GM23338 (cell line): ENCODE results near the gene TAF6L. TPM values are rescaled to one million over a fixed set of nuclear protein-coding genes. Genes with fewer than 3 reads are reported as not detected.
A peak's percentile ranks its signal among the peaks of the same experiment; 100 is the strongest.
"Not testable (repeated sequence)": the region's sequence is repeated elsewhere in the genome, so short reads cannot be mapped to it uniquely, and the experiment has no call there.

Source experiments
- ATAC-seq: fragments of 200-7000 bp; cut with Tn5 transposase; 3 replicates; pipeline ENCODE4 v1.9.1; 2020
- DNase-seq: peaks from one replicate; pipeline ENCODE4 v3.0.0-alpha.2; 2015; ENCODE audit warnings: low spot score
- H2AFZ ChIP-seq: fragments of 200-600 bp; sonication (generic); 2 replicates; pipeline ENCODE4 v1.8.0; 2016; ENCODE audit warnings: antibody characterized with exemption, mild to moderate bottlenecking, moderate library complexity
- H3F3A ChIP-seq: fragments of 200-600 bp; sonication (generic); replicated peaks from 2 replicates; pipeline ENCODE4 v1.8.0; 2017; ENCODE audit warnings: antibody characterized with exemption, mixed run types, low read depth
- H3K27ac ChIP-seq: fragments of 200-600 bp; sonication (generic); 2 replicates; pipeline ENCODE4 v1.6.1; 2016; ENCODE audit warnings: low read depth
- H3K27me3 ChIP-seq: fragments of 200-600 bp; sonication (generic); 2 replicates; pipeline ENCODE4 v1.8.0; 2016; ENCODE audit warnings: mild to moderate bottlenecking, mixed run types, moderate library complexity; ENCODE audit not compliant: insufficient read depth
- H3K36me3 ChIP-seq: fragments of 200-600 bp; sonication (generic); 2 replicates; pipeline ENCODE4 v1.8.0; 2016; ENCODE audit warnings: mild to moderate bottlenecking; ENCODE audit not compliant: insufficient read depth
- H3K4me1 ChIP-seq: fragments of 200-600 bp; sonication (generic); 2 replicates; pipeline ENCODE4 v1.8.0; 2016; ENCODE audit warnings: mild to moderate bottlenecking, moderate library complexity; ENCODE audit not compliant: insufficient read depth
- H3K4me2 ChIP-seq: fragments of 200-600 bp; sonication (generic); 2 replicates; pipeline ENCODE4 v1.7.1; 2017; ENCODE audit warnings: mixed run types
- H3K4me3 ChIP-seq: fragments of 200-600 bp; sonication (generic); 2 replicates; pipeline ENCODE4 v1.6.1; 2016; ENCODE audit warnings: mixed run types
- H3K79me2 ChIP-seq: fragments of 200-600 bp; sonication (generic); replicated peaks from 2 replicates; pipeline ENCODE4 v1.8.0; 2017; ENCODE audit warnings: mild to moderate bottlenecking; ENCODE audit not compliant: insufficient read depth
- H3K9me2 ChIP-seq: fragments of 200-600 bp; sonication (generic); 2 replicates; pipeline ENCODE4 v1.8.0; 2017; ENCODE audit not compliant: insufficient read depth
- H4K20me1 ChIP-seq: fragments of 200-600 bp; sonication (generic); replicated peaks from 2 replicates; pipeline ENCODE4 v1.8.0; 2017; ENCODE audit warnings: mild to moderate bottlenecking; ENCODE audit not compliant: insufficient read depth
- H3K27ac Mint-ChIP-seq: 2 replicates; pipeline ENCODE4 v1.8.0; 2020; ENCODE audit warnings: inconsistent platforms, mild to moderate bottlenecking, moderate library complexity, mixed read lengths
- H3K27me3 Mint-ChIP-seq: 3 replicates; pipeline ENCODE4 v1.8.0; 2022; ENCODE audit warnings: low read depth, mild to moderate bottlenecking, moderate library complexity, mixed read lengths, inconsistent platforms; ENCODE audit not compliant: insufficient read depth, poor library complexity
- H3K36me3 Mint-ChIP-seq: 3 replicates; pipeline ENCODE4 v1.8.0; 2021; ENCODE audit warnings: low read depth, mild to moderate bottlenecking, inconsistent platforms, moderate library complexity, mixed read lengths
- H3K4me1 Mint-ChIP-seq: 3 replicates; pipeline ENCODE4 v1.8.0; 2020; ENCODE audit warnings: mild to moderate bottlenecking, inconsistent platforms, mixed read lengths
- H3K4me3 Mint-ChIP-seq: 3 replicates; pipeline ENCODE4 v1.8.0; 2021; ENCODE audit warnings: moderate library complexity, mild to moderate bottlenecking, inconsistent platforms, mixed read lengths
- H3K9me3 Mint-ChIP-seq: 3 replicates; pipeline ENCODE4 v1.8.0; 2020; ENCODE audit warnings: moderate library complexity, mild to moderate bottlenecking, inconsistent platforms, mixed read lengths
- CREB1 ChIP-seq: fragments of 250-450 bp; sonication (Bioruptor Pico); IDR thresholded peaks from 2 replicates; pipeline ENCODE4 v1.5.0; 2020; ENCODE audit warnings: low read depth, mild to moderate bottlenecking, moderate library complexity
- EZH2 ChIP-seq: fragments of 200-600 bp; sonication (generic); IDR thresholded peaks from one replicate; pipeline ENCODE4 v1.8.0; 2017; ENCODE audit warnings: antibody characterized with exemption, mild to moderate bottlenecking, low read depth; ENCODE audit not compliant: unreplicated experiment
- EZH2phosphoT487 ChIP-seq: fragments of 200-600 bp; sonication (generic); IDR thresholded peaks from one replicate; pipeline ENCODE4 v1.8.1; 2018; ENCODE audit warnings: antibody characterized with exemption; ENCODE audit not compliant: unreplicated experiment
- JUNB ChIP-seq: IDR thresholded peaks from one replicate; pipeline ENCODE4 v1.6.1; 2016; ENCODE audit warnings: antibody characterized with exemption; ENCODE audit not compliant: unreplicated experiment
- NANOG ChIP-seq: IDR thresholded peaks from 2 replicates; pipeline ENCODE4 v1.6.1; 2016; ENCODE audit warnings: antibody characterized with exemption, borderline replicate concordance
- ZNF331 ChIP-seq: fragments of 250-450 bp; sonication (Bioruptor Pico); IDR thresholded peaks from 2 replicates; pipeline ENCODE4 v1.5.0; 2020; ENCODE audit warnings: low read depth, mild to moderate bottlenecking, moderate library complexity
- polyA plus RNA-seq: library from polyadenylated mRNA; unstranded; fragments of >200 nt; fragmentation: Nextera tagmentation; extraction: Ambion mirVana; gene quantifications from 2 replicates; pipeline ENCODE4 v1.2.1, GENCODE V29; 2016
- total RNA-seq: library from RNA; depleted of rRNA; stranded (reverse); fragments of >200 nt; shearing (Covaris generic); gene quantifications from 2 replicates; pipeline ENCODE4 v1.2.3, GENCODE V29; 2014
- TF ChIP-seq, protein P1 (sequence below): IDR thresholded peaks from one replicate; pipeline ENCODE4 v1.6.1; 2018; ENCODE audit warnings: antibody characterized with exemption; ENCODE audit not compliant: unreplicated experiment
- TF ChIP-seq, protein P2 (sequence below), 2 experiments: fragments of 200-600 bp in 1 of 2; sonication (generic) in 1 of 2; conservative IDR thresholded peaks; 2 replicates each; pipeline versions ENCODE4 v1.5.1 to v1.6.1; 2016 to 2017; ENCODE audit warnings: antibody characterized with exemption in 2 of 2, low read depth in 2 of 2, mild to moderate bottlenecking in 2 of 2, moderate library complexity in 1 of 2

The TAF6L gene
- total and polyA plus RNA-seq, 2 experiments from 2014 or later: 21.8 to 30.6 TPM

DNA sequence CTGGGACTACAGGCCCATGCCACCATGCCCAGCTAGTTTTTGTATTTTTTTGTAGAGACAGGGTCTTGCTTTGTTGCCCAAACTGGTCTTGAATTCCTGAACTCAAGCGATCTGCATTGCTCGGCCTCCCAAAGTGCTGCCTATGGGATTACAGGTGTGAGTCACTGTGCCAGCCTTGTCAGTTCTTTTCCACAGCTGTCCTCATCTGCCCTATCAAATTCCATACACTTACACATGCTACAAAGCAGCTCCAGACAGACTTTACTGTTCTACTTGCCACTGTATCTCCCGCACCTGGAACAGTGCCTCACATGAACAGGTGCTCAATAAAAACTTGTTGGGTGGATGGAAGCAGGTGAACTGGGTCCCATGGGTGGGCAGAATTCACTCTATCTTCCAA lies 52.5 kb downstream of the TAF6L start (continued):
- TF ChIP-seq, protein P1, sequence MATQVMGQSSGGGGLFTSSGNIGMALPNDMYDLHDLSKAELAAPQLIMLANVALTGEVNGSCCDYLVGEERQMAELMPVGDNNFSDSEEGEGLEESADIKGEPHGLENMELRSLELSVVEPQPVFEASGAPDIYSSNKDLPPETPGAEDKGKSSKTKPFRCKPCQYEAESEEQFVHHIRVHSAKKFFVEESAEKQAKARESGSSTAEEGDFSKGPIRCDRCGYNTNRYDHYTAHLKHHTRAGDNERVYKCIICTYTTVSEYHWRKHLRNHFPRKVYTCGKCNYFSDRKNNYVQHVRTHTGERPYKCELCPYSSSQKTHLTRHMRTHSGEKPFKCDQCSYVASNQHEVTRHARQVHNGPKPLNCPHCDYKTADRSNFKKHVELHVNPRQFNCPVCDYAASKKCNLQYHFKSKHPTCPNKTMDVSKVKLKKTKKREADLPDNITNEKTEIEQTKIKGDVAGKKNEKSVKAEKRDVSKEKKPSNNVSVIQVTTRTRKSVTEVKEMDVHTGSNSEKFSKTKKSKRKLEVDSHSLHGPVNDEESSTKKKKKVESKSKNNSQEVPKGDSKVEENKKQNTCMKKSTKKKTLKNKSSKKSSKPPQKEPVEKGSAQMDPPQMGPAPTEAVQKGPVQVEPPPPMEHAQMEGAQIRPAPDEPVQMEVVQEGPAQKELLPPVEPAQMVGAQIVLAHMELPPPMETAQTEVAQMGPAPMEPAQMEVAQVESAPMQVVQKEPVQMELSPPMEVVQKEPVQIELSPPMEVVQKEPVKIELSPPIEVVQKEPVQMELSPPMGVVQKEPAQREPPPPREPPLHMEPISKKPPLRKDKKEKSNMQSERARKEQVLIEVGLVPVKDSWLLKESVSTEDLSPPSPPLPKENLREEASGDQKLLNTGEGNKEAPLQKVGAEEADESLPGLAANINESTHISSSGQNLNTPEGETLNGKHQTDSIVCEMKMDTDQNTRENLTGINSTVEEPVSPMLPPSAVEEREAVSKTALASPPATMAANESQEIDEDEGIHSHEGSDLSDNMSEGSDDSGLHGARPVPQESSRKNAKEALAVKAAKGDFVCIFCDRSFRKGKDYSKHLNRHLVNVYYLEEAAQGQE: no peak
- no peak for TF ChIP-seq EZH2phosphoT487
- TF ChIP-seq CREB1 (CRISPR knock-in tag): no peak
- TF ChIP-seq, protein P2, sequence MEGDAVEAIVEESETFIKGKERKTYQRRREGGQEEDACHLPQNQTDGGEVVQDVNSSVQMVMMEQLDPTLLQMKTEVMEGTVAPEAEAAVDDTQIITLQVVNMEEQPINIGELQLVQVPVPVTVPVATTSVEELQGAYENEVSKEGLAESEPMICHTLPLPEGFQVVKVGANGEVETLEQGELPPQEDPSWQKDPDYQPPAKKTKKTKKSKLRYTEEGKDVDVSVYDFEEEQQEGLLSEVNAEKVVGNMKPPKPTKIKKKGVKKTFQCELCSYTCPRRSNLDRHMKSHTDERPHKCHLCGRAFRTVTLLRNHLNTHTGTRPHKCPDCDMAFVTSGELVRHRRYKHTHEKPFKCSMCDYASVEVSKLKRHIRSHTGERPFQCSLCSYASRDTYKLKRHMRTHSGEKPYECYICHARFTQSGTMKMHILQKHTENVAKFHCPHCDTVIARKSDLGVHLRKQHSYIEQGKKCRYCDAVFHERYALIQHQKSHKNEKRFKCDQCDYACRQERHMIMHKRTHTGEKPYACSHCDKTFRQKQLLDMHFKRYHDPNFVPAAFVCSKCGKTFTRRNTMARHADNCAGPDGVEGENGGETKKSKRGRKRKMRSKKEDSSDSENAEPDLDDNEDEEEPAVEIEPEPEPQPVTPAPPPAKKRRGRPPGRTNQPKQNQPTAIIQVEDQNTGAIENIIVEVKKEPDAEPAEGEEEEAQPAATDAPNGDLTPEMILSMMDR (conservative IDR thresholded peaks at IDR 0.05; ENCODE audit: low read depth in 2 of 2): no peak

DNA sequence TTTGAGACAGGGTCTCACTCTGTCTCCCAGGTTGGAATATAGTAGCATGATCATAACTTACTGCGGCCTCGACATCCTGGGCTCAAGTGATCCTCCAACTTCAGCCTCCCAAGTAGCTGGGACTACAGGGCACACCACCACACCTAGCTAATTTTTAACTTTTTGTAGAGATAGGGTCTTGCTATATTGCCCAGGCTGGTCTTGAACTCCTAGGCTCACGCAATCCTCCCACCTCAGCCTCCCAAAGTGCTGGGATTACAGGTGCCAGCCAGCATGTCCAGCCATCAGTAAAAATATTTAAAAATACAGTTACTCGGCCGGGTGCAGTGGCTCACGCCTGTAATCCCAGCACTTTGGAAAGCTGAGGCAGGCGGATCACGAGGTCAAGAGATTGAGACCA lies 56.9 kb downstream of the TAF6L start:
- peaks cover 12% of the 10 kb centered on the region for H3K4me1 Mint-ChIP-seq
- not testable (repeated sequence) for H3K27me3 ChIP-seq, H2AFZ ChIP-seq, ATAC-seq, H3K4me2 ChIP-seq, H3K27ac Mint-ChIP-seq, H3K9me2 ChIP-seq, H3K9me3 Mint-ChIP-seq, DNase-seq, H3K4me3 ChIP-seq, H3K27ac ChIP-seq, H3K4me3 Mint-ChIP-seq
- peaks cover 30% of the 10 kb centered on the region for H3K79me2 ChIP-seq
- H3F3A ChIP-seq: peaks cover 21% of the 10 kb centered on the region; the same call in 1 of the 2 replicates
- peaks cover 16% of the 10 kb centered on the region for H3K36me3 ChIP-seq
- H3K36me3 Mint-ChIP-seq: peaks cover 60% of the 10 kb centered on the region
- peaks cover 14% of the 10 kb centered on the region for H3K27me3 Mint-ChIP-seq
- peaks cover 11% of the 10 kb centered on the region for H3K4me1 ChIP-seq
- H4K20me1 ChIP-seq: peaks cover 14% of the 10 kb centered on the region

DNA sequence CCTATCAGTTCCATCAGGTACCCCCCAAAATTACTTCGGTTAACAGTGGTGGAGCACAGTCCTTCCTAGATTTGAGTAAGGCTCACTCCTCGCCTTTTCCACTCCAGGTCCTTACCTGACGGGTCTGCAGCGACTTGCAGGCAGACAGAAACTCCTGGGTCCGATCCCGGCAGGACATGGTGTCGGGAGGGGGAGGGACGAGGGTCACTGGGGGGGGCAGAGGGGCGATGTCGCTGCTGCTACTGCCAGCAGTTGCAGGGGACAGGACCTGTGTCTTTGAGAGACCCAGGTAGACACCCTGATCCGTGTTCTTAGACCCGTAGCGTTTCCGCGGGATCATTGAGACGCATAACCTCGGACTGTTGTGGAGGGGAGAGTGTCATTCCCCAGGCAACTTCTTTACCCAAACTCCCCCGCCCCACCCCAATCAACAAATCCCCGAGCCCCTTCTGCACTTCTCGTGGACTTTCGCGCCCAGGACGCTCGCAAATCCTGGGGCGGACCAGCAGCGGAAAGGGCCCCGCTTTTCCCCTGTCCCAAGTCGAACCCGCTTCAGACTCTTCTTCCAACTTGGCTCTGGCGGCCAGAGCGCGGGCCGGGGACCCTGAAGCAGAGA lies 59.8 kb downstream of the TAF6L start:
- H2AFZ ChIP-seq: no peak overlapping the region

More for the DNA sequence above, 59.8 kb downstream of the TAF6L start:
- TF ChIP-seq EZH2 (no peak), NANOG (no peak), ZNF331 (CRISPR knock-in tag) (no peak), JUNB (no peak)
- Mint-ChIP-seq H3K36me3 (peaks cover 58% of the 10 kb centered on the region), H3K4me3 (peak overlapping the region; percentile 94), H3K9me3 (no peaks in the 10 kb centered on the region; the same call in 2 of the 3 replicates), H3K27ac (peak overlapping the region; percentile 100), H3K27me3 (peaks cover 17% of the 10 kb centered on the region), H3K4me1 (peaks cover 19% of the 10 kb centered on the region)
- H4K20me1 ChIP-seq: peaks cover 14% of the 10 kb centered on the region
- H3K36me3 ChIP-seq: peaks cover 14% of the 10 kb centered on the region
- H3K4me1 ChIP-seq: peaks cover 14% of the 10 kb centered on the region
- H3K9me2 ChIP-seq: no peaks in the 10 kb centered on the region
- peak overlapping the region; percentile 89 for H3K27ac ChIP-seq
- peak overlapping the region; percentile 93 for H3K4me3 ChIP-seq
- H3F3A ChIP-seq: peaks cover 36% of the 10 kb centered on the region; the same call in 1 of the 2 replicates
- no peaks in the 10 kb centered on the region for H3K27me3 ChIP-seq
- peak overlapping the region; percentile 97 for H3K4me2 ChIP-seq
- ATAC-seq (peak; percentile 17), DNase-seq (peak; percentile 74)
- peaks cover 36% of the 10 kb centered on the region for H3K79me2 ChIP-seq
